DOHH2 (cell line): ENCODE results near the gene TPSAB1.

ENCODE experiments used
- CTCF ChIP-seq: fragments of 200-600 bp; sonication (generic); IDR thresholded peaks from one replicate; pipeline ENCODE4 v1.5.1; 2014; ENCODE audit warnings: antibody characterized with exemption, mild to moderate bottlenecking, low read depth, low read length; ENCODE audit not compliant: poor library complexity, severe bottlenecking
- EZH2phosphoT487 ChIP-seq: fragments of 200-600 bp; sonication (generic); IDR thresholded peaks from 2 replicates; pipeline ENCODE4 v1.6.1; 2017; ENCODE audit warnings: borderline replicate concordance, mild to moderate bottlenecking, antibody characterized with exemption, low read length, moderate library complexity, mixed read lengths

GRCh38 chr16:1220098-1220728 lies 20.3 kb upstream of the TPSAB1 start:
- TF ChIP-seq CTCF = no peak
- TF ChIP-seq EZH2phosphoT487 = no peak
